GM18505 (cell line): ENCODE data around the gene PTPN11.
"Not testable (repeated sequence)": the region's sequence is repeated elsewhere in the genome, so short reads cannot be mapped to it uniquely, and the experiment has no call there.

Source experiments
- ATAC-seq: cut with Tn5 transposase; IDR thresholded peaks from one replicate; pipeline ENCODE4 v1.9.1; 2021; ENCODE audit not compliant: unreplicated experiment
- POLR2A ChIP-seq: IDR thresholded peaks from 4 replicates; pipeline ENCODE4 v1.6.1; 2011; ENCODE audit warnings: borderline replicate concordance; ENCODE audit not compliant: insufficient read depth, insufficient read length; ENCODE audit errors: extremely low read depth

PTPN11 gene

DNA sequence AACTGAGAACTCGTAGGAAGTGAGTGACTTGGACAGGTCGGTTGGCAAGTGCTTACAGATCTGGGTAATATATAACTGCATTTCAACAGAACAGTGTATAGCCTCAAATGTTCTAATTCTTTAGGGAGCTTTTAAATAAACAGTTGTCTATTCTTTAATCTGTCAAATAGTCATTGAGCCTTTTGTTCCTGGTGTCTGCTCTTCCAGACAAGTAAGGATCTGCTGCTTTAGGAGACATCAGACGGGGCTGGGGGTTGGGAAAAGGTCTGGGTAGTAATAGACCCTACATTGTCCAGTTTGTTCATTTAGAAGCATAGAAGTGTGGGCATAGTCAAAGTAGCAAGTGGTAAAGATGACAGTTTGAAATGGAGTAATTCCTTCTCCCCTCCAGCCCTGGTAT is 2.0 kb downstream of the PTPN11 start:
- ATAC-seq, result no peak
- TF ChIP-seq POLR2A, result no peak

DNA sequence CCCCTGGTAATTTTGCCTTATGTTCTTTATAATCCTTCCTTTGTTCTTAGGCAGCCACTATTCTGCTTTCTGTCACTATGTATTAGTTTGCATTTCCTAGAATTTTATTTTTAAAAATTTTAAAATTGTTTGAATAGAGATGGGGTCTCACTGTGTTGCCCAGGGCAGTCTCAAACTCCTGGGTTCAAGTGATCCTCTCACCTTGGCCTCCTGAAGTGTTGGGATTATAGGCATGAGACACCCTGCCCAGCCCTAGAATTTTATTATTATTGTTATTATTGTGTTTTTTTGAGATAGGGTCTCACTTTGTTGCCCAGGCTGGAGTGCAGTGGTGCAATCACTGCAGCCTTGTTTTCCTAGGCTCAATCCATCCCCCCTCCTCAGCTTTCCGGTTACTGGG is 2.6 kb downstream of the PTPN11 start:
- no peak for TF ChIP-seq POLR2A
- ATAC-seq, result no peak

DNA sequence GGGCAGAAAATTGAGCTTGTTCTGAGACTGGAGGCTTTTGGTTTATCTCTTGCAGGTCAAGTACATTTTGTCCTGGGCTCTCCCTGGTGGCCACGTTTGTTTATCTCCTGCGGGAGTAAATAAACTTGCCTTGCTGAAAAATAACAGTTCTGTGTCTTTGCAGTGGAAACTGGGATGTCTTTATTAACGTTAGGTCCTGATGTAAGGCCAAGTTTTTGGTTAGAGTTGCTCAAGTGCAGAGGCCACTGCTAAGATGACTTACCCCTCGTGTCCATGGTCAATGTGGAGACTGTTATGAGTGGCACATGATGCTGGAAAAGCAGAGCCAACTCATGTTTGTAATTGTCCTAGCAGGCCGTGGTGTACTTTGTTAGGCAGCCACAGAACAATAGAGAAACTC is 3.8 kb downstream of the PTPN11 start:
- TF ChIP-seq POLR2A, result no peak
- ATAC-seq, result no peak

DNA sequence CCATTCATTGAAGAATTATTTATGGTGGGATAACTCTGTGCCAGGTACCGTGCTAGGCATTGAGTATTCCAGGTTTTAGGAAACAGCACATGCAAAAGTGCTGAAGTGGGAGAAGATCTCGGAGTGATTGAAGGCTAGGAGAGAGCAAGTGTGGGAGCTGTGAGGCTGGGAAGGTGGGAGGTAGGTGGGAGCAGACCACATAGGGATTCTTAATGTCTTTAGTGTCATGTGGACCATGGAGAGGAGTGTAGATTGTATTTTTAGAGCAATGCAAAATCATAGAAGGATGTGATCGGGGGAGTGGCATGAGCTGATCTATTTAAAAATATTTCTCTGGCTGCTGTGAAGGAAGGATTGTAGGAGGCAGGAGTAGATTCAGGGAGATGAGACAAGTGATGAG is 5.4 kb downstream of the PTPN11 start:
- TF ChIP-seq POLR2A, result no peak
- ATAC-seq, result no peak

DNA sequence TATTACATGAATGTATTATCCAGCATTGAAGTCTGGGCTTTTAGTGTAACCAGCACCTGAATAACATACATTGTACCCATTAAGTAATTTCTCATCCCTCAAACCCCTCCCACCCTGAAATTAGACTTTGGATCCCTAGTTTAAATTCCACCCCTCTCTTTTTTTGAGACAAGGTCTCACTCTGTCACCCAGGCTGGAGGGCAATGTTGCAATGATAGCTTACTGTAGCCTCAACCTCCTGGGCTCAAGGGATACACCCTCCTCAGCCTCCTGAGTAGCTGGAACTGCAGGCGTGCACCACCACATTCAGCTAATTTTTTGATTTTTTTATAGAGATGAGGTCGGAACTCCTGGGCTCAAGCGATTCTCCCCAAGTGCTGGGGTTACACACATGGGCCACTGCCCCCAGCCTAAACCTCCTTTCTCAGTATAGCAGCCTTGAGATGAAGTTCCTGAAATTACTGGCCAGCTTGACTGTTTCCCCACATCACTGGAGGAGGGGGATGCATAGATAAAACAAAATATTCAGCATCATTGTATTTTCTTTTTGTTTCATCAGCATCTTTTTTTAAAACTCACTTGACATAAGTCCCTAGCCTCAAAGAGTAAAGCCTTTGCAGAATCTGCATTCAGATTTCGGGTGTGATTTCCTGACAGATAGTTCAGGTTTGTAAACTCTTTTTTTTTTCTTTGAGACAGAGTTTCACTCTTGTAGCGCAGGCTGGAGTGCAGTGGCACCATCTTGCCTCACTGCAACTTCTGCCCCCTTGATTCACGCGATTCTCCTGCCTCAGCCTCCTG is 7.0 kb downstream of the PTPN11 start:
- TF ChIP-seq POLR2A, result no peak
- no peak for ATAC-seq

DNA sequence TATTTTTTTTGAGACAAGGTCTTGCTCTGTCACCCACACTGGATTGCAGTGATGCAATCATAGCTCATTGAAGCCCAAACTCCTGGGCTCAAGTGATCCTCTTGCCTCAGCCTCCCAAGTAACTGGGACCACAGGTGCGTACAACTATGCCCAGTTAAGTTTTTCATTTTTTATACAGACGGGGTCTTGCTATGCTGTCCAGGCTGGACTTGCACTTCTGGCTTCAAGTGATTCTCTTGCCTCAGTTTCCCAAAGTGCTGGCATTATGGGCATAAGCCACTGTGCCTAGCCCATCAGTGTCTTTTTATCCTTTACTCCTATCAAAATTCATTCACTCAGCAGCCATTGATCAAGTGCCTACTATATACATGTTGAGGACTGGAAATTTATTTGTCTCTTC is 9.0 kb downstream of the PTPN11 start:
- no peak for ATAC-seq
- no peak for TF ChIP-seq POLR2A

DNA sequence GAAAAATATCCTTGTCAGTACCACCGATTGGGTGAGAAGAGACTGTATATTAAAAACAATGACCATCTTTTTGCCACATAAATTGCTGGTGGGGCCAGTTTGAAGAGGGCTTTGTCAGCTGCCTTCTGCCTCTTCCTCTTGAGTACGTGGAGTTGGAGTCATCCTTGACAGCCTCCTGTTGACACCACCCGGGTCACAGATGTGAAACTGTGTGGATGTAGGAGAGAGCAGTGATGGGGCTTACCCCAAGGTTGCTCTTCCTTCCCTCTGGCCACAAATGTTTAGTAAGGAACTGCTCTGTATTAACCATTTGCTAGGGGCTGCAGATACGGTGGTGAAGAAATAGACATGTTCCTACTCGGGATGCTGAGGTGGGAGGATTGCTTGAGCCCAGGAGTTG is 12.2 kb downstream of the PTPN11 start:
- ATAC-seq, result no peak
- no peak for TF ChIP-seq POLR2A

DNA sequence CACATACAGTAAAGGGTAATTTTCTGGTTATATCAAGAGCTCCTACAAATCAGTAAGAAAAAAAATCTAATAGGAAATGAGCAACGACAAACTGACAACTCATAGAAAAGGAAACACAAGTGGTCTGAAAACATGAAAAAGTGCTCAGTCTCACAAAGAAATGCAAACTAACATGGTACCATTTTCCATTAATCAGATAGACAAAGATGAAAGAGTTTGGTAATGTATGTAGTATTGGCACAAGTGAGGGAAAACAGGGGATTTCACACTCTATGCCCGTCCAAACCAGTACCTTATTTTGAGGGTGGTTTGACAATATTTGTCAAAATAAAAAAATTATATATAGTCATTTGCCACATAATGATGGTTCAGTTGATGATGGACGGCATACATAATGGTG is 13.2 kb downstream of the PTPN11 start:
- no peak for ATAC-seq
- TF ChIP-seq POLR2A, result no peak

DNA sequence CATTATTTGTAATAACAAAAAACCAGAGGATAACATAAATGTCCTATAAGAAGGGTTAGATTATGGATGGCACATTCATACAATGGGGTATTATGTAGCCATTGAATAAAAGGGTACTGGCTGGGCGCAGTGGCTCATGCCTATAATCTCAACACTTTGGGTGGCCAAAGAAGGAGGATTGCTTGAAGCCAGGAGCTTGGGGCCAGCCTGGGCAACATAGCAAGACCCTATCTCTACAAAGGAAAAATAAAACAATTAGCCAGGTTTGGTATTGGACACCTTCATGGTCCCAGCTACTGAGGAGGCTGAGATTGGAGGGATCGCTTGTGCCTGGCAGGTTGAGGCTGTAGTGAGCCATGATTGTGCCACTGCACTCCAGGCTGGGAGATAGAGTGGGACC is 14.8 kb downstream of the PTPN11 start:
- no peak for ATAC-seq
- TF ChIP-seq POLR2A, result no peak

DNA sequence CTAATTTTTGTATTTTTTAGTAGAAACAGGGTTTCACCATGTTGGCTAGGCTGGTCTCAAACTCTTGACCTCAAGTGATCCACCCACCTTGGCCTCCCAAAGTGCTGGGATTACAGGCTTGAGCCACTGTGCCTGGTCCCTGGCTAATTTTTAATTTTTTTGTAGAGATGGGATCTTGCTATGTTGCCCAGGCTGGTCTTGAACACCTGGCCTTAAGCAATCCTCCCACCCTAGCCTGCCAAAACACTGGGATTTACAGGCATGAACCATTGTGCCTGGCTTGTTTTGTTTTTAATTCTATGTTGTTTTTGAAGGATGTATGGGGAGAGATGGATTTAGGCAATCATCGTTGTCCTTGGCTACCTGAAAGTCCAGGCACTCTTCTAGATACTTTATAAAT is 19.9 kb downstream of the PTPN11 start:
- ATAC-seq, result not testable (repeated sequence)

DNA sequence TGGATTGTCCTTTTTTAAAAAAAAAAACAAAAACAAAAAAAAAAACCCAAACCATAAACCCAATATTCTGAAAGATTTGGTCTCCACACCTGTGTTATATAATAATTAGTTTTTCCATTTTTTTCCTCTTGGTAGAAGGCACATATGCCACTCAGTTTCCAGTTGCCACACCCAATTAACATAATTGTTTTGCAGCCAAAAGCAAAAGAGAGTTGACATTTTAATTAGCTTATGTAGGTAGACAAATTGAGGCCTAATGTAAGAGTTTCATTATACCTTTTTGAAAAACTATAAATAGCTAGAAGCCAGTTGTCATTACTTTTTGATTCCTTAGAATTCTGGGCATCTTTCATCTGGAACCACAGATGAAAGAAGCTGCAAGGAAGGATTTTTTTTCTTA is 21.0 kb downstream of the PTPN11 start:
- TF ChIP-seq POLR2A, result no peak

DNA sequence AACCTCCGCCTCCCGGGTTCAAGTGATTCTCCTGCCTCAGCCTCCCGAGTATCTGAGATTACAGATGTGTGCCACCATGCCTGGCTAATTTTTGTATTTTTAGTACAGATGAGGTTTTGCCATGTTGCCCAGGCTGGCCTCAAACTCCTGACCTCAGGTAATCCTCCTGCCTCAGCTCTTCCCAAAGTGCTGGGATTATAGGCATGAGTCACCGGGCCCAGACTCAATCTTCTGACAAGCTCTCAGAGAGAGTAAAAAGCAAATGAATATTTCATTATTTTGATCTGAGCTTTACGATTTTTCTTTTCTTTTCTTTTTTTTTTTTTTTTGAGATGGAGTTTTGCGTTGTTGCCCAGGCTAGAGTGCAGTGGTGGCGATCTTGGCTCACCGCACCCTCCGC is 21.9 kb downstream of the PTPN11 start:
- not testable (repeated sequence) for ATAC-seq

More for the DNA sequence above, 21.0 kb downstream of the PTPN11 start:
- ATAC-seq, result no peak

DNA sequence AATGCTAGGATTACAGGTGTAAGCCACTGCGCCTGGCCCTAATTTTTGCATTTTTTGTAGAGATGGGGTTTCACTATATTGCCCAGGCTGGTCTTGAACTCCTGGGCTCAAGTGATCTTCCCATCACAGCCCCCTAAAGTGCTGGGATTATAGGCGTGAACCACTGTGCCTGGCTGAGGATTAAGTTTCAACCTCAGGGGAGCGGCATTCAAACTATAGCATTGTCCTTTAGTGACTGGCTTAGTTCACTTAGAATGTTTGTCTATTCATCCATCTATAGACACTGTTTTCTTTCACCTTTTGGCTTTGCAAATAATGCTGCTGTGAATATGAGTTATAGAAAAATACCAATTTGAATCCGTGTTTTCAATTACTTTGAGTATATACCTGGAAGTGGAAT is 25.2 kb downstream of the PTPN11 start:
- TF ChIP-seq POLR2A, result no peak
- ATAC-seq, result no peak

DNA sequence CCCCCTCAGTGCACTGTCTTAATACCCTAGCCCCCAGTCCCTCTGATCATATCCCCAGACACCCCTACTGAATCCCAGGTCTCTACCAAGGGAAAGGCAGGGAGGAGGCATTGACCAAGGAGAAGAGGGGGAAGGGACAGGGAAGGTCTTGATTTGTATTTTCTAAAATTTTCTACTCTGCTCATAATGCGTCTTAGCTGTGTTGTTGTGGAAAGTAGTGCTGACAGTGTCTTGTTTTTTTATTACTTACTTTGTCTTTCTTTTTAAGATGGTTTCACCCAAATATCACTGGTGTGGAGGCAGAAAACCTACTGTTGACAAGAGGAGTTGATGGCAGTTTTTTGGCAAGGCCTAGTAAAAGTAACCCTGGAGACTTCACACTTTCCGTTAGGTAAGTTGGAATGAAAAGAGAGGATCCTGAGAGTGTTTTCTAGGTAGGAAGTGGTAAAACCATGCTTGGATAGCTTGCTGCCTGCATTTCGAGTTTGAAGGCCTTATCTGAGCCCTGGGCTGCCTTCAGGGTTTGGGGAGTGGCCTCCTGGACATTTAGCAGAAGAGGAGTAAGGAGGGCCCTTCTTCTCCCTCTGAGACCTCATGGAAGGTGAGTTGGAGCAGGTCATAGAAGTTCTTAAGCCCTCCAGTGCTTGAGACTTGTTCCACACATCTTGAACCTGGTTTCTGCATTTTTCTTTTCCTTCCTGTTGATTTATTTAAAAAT is 27.4 kb downstream of the PTPN11 start:
- no peak for ATAC-seq
- TF ChIP-seq POLR2A, result no peak
